Middle frontal gyrus (tissue), 1 donor: ENCODE results near the gene CRX.
"Not testable (repeated sequence)": the region's sequence is repeated elsewhere in the genome, so short reads cannot be mapped to it uniquely, and the experiment has no call there.

Source experiments
- DNase-seq: peaks from one replicate; pipeline ENCODE4 v3.0.0-alpha.2; 2015; ENCODE audit warnings: low spot score; ENCODE audit errors: extremely low spot score

The CRX gene

DNA sequence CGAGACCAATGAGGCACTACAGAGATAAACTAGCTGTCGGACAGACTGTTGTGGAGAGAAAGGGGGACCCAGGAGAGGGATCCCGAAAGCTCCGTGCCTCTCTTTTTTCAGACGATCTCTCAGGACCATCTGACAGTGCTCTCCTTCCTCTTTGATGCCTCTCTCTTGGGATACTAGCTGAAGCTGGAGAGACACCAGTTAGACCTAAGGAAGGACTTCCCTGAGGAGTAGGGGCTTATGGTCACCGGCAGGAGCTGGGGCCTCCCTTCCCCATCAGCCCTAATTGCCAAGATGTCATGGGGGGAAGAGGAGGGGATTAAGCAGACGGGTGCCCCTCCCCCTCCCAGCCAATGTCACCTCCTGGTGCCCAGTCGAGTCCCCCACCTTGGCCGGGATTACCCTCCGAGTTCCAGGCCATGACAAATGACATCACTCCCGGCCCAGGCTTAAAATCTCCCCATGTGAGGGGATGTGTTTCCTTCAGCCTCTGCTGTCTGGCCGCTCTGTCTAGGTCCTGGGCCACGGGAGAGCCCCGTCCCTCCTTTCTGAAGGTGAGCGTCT lies at the start of gene CRX:
CRX (plus strand) TSS at position 478 of the 561 bp plus-strand sequence. CDS start 12,507 bp downstream, outside the sequence.
- no peak for DNase-seq

DNA sequence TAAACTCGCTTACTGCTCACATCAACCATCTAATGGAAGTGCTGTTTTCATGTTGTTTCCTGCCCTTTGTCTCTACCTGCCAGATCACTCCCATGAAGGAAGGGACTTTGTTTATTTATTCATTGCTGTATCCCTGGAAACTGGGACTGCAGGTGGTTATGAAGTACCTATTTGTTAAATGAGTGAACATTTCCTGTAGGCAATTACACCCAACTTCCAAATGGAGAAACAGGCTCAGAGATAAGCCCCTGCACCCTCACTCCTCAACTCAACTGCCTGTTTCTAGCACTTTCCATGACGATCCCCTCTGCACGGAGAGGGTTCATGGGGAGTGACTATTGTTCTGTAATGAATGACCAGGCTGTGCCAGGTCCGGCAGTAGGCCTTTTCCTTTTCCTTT lies 45.2 kb upstream of the CRX start:
- no peak for DNase-seq

DNA sequence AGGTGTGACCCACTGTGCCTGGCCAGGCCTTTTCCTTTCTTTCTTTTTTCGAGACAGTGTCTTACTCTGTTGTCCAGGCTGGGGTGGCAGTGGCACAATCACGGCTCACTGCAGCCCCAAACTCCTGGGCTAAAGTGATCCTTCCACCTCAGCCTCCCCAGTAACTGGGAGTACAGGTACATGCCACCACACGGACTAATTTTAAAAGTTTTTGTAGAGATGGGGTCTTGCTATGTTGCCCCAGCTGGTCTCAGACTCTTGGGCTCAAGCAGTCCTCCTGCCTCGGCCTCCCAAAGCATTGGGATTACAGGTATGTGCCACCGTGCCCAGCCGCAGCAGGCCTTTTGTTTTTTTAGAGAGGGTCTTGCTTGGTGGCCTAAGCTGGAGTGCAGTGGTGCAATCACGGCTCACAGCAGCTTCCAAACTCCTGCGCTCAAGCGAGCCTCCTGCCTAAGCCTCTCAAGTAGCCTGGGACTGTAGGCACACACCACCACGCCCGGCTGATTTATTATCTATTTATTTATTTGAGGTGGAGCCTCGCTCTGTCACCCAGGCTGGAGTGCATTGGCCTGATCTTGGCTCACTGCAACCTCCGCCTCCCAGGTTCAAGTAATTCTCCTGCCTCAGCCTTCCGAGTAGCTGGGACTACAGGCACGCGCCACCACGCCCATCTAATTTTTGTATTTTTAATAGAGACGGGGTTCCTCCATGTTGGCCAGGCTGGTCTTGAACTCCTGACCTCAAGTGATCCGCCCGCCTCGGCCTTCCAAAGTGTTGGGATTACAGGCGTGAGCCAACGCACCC lies 44.3 kb upstream of the CRX start:
- not testable (repeated sequence) for DNase-seq

DNA sequence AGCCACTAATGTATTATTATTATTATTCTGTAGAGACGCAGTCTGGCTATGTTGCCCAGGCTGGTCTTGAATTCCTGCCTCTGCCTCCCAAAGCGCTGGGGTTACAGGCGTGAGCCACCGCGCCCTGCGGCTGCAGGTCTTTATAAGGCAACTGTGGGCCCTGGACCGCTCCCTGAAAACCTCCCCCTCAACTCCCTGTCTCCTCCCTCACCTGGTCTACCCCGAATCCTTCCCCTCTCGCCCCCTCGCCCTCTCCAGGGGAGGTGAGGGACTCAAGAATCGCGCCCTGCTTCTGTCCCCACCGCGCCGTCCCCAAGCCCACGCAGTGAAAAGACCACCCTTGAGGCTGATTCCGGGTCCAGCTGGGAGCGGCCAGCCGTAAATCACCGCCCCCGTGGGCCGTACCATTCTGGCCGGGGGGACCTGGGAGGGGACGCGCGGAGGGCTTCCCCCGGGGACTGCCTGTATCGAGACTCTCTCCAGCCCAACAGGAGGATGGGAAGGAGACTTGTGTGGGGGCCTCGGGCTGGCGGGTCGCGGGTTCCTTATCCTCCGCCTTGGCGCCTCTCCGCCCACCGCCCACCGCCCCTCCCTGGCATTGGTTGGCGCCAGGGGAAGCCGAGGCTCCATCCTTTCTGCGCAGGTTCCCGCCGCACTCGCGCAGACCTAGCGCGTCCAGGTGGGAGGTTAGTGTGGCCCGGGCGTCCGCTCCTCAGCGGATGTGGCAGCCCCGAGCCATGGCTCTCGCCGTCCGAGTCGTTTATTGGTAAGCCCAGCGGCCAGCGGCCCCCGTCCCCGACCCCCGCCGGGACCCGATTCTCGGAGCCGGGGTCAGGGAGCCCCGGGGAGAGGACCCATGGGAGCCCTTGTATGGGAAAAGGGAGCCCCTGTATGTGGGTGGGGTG lies 43.4 kb upstream of the CRX start, which contains the start of gene SELENOW:
SELENOW (plus strand) TSS at position 655 of the 905 bp plus-strand sequence; CDS start at position 738, 83 bp downstream.
- peak; percentile 58 for DNase-seq

DNA sequence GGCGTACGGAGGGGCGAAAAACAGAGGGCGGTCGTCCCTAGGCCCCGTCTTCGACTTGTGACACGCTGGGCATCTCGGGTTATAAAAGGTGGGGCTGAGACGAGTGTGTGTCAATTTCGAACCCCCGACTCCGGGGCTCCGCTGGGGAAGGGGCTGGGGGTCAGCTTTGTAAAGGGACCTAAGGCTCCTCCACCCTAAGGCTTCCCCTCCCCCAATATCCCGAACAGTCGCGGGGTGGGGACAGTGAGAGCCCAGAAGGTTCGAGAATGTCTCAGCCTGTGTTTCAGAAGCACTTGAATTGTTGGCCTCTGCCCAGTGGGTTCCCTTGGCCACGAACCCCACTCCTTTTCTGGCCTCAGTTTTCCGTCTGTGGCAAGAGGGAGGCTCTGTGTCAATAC lies 42.8 kb upstream of the CRX start:
- no peak for DNase-seq

DNA sequence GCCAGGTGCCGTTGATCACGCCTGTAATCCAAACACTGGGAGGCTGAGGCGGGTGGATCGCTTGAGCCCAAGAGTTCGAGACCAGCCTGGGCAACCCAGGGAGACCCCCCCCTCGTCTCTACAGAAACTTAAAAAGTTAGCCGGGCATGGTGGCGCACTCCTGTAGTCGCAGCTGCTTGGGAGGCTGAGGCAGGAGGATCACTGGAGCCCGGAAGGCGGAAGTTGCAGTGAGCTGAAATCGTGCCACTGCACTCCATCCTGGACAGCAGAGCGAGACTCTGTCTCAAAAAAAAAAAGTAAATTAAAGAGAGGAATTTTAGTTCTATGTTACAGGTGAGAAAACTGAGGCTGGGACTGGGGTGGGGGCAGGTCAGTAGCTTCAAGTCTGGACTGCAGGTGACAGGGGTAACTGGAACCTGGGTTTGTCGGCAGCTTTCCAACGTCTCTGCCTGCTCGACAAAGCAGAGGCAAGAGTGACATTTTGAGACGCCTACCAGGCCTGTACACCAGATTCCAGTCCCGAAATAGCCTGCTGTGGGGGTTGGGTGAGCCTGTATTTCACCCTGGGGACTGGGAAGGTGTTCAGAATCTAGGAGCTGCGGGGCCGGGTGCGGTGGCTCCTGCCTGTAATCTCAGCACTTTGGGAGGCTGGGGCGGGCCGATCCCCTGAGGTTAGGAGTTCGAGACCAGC lies 42.1 kb upstream of the CRX start:
- DNase-seq = no peak

DNA sequence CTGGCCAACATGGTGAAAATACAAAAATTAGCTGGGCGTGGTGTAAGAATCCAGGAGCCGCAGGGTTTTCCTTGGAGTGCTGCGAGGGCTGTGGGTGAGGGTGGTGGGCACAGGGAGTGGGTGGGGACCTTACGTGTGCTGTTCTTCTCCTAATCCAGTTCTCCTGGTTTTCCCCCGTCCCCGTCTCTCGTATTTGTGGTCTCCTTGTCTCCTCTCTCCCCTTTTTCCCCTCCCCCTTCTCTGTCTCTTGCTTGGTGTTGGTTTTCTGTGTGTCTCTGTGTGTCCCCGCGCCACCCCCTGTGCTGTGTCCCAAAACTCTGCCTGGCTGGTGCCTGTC lies 41.6 kb upstream of the CRX start:
- no peak for DNase-seq

DNA sequence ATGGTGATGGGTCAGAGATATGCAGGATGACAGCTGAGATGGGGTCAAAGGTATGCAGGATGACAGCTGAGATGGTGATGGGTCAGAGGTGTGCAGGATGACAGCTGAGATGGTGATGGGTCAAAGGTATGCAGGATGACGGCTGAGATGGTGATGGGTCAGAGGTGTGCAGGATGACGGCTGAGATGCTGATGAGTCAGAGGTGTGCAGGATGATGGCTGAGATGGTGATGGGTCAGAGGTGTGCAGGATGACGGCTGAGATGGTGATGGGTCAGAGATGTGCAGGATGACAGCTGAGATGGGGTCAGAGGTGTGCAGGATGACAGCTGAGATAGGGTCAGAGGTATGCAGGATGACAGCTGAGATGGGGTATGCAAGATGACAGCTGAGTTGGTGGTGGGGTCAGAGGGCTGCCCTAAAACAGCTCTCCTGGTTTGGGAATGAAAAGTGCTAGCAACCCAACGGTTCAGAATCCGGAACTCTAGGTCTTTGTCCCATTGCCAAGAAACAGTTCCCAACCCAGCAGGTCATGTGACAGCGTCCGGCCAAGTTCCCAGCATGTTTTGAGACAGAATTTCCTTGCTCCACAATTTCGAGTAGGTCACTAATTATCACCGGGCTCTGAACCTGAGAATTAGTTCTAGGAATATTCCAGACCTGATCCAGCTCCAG lies 40.0 kb upstream of the CRX start:
- peak; percentile 22 for DNase-seq

DNA sequence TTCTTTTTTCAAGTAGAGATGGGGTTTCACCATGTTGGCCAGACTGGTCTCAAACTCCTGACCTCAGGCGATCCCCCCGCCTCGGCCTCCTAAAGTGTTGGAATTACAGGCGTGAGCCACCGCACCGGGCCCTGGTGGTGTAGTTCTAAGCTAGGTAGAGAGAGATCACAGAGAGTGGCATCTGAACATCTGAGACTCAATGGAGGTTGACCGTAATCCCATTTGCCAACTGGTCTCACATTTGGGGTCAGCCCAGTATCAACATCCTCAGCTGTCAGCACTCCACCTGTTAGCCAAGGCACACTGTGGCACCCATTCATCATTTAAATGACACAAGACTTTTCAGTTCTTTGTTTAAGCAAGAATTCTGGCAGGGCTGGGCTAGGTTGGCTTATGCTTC lies 35.2 kb upstream of the CRX start:
- DNase-seq = no peak

DNA sequence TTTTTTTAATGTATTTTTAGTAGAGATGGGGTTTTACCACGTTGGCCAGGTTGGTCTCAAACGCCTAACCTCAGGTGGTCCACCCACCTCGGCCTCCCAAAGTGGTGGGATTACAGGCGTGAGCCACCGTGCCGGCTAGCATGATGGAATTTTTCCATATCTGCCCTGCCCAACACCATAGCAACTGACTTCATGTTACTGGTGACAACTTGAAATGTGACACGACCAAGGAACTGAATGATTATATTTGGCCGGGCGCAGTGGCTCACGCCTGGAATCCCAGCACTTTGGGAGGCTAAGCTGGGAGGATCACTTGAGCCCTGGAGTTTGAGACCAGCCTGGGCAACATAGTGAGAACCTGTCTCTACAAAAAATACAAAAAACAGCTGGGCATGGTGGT lies 34.4 kb upstream of the CRX start:
- not testable (repeated sequence) for DNase-seq

DNA sequence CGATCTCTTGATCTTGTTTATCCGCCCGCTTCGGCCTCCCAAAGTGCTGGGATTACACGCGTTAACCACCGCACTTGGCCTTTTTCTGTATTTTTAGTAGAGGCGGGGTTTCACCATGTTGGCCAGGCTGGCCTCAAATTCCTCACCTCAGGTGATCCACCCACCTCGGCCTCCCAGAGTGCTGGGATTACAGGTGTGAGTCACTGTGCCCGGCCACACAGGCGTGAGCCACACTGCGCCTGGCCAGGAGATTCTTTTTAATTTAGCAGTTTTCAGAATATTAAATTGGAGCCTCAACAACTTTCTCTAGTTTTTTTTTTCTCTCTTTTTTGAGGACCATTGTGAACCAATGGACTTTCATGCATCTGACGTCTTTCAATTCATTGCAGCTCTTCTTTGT lies 31.9 kb upstream of the CRX start:
- not testable (repeated sequence) for DNase-seq

DNA sequence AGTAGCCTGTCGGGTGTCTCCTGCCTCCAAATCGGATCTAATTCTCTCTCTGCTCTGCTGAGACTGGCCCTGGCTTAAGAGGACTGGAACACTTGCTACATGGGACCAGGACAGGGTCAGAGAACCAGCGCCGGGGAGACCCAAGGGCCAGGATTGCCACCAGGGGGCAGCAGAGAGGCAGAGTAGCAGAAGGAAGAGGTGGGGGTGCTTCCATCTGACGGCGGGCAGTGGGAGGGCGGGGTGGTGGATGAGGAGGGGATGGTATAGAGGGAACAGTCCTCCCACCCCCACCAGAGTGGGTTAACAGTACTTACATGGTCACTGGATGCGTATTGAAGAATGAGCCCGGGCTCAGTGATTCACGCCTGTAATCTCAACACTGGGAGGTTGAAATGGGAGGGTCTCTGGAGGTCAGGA lies 31.3 kb upstream of the CRX start:
- DNase-seq = no peak

DNA sequence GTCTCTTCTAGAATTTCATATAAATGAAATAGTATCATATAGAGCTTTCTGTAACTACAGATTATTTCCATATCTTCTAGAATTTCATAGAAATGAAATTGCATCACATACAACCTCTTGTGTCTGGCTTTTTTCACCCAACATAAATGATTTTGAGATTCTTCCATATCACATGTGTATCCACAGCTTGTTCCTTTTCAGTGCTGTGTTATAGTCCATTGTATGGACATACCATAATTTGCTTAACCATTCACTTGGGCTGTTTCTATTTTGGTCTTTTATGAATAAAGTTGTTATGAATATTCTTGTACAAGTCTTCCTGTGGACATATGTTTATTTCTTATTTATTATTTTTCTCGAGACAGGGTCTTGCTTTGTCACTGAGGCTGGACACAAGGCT lies 29.1 kb upstream of the CRX start:
- no peak for DNase-seq

DNA sequence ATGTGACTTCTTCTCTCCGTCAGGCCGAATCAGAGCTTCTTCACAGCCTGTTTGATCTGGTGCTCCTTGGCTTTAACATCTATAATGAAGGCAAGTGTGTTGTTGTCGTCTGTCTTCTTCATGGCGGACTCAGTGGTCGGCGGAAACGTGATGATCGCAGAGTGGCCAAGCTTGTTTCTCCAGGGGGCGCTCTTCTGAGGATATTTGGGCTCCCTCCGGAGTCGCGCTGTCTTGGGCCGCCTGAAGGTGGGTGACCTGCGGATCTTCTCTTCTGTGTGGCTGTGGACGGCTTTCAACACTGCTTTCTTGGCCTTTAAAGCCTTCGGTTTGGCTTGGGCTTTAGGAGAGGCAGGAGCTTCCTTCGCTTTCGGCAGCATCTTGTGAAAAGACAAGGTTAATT lies 27.2 kb upstream of the CRX start:
- DNase-seq = no peak

DNA sequence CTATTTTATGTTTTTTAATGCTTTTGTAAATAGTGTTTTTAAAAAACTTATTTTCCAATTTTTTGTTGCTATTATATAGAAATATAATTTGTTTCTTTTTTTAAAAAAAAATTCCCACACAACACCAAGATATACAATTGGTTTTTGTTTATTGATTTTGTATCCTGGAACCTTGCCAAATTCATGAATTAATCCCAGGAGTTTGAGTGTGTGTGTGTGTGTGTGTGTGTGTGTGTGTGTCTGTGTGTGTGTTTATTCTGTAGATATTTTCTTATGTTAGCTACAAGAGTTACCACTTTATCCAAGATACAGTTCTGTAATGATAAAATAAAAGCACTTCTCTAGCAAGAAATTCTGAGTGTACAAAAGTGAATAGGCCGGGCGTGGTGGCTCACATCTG lies 25.0 kb upstream of the CRX start:
- no peak for DNase-seq

DNA sequence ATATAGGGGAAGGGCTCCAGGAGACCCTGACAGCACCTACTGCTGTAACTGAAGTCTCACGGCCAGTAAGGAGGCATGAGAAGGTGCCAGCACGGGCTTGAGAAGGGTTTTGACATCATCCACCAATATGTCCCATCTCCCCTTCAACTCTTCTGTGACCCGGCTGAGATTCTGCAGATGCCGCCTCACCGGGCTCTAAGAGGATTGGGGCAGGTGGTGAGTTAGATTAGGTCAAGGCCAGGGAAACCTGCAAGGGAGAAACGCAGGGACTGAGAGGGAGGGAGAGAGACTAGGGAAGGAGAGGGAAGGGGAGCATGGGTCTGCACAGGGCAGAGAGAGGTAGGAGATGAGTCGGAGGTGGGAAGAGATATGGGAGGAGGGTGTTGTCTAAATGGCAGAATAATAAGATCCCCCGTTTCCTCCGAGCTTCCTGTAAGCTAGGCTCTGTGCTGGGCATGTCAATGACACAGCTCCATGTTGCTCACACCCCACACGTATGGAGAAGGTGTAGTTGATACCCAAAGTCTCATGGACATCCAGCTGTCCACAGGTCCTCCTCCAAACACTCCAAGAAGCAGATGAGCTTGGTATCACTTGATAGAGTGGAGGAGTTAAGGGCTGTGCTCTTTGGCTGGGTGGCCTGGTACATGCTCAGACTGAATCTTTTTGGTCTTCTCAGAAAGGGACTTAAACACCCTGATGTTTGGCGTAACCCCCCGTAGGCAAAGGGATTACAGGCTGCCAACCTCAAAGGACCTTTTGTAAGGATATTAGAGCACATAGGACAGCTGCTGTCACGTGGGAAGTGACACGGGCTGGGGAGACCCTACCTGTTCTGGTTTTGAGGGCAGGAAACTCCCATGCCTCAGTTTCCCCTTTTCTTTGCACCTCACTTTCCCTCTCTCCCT lies 23.5 kb upstream of the CRX start:
- no peak for DNase-seq

DNA sequence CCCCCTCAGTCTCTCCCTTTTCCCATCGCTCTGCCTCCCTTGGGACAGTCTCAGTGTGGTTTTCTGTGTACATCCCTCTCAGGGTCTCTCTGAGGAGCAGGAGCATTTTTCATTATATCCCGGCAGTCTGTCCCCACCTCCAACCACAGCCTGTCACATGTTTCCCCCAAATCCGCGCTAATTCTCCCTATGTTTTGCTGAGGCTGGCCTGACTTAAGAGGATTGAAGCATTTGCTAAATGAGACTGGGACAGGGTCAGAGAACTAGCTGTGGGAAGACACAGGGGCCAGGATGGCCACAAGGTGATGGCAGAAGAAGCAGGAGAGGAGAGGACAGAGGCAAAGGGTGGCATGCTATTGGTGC lies 22.9 kb upstream of the CRX start:
- DNase-seq = no peak

DNA sequence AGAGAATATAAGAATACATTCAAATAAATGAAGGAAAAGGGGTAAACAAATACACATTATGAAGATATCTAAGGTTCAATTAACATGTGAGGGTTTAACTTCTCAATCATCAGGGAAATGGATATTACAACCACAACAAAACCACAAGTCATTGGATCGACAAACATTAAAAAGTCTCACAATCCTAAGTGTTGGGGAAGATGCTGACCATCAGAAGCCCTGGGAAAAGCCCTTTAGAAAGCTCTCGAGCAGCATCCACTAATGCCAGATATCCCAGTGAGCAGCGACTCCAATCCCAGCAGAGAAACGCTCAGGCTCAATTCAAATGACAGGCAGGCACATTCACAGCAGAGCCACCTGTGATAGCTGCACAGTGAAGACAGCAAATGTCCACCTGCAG lies 20.5 kb upstream of the CRX start:
- DNase-seq = no peak

DNA sequence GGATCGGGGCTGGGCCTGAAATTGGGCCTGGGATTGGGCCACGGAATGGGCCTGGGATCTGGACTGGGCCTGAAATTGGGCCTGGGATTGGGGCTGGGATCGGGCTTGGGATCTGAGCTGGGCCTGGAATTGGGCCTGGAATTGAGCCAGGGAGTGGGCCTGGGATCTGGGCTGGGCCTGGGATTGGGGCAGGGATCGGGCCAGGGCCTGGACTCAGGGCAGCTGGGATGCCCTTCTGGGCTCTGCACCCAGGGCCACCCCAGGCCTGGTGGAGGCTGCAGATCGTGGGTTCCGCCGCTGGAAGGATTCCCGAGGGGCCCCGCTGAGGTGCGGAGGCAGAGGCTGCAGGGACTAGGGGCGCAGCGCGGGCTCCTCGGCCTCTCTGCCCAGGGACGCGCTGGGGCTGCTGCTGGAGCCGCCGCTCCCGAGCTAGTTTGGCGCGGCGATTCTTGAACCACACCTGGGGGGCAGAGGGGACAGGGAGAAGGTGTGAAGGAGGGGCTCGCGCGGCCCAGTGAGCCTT lies 19.2 kb upstream of the CRX start:
- no peak for DNase-seq

DNA sequence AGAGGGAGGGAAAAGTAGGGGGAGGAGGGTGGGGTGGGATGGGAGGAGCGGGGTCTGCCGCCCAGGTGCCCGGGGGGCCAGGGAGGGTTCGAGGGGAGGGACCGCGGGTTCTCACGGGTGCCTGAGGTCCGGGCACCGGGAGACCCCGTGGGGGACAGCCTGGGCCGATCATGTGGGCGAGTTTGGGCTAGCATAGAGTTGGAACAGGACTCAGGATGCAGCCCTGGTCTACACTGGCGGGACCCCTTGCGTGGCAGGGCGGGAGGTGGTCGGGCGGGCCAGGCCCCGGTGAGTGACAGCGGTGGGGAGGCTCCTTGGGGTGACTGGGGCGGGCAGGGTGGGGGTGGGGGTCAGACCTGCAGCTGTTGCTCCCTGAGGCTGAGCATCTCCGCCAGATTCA lies 18.6 kb upstream of the CRX start:
- not testable (repeated sequence) for DNase-seq
